ENCODE measurements around the gene PTPRT.

PTPRT gene

GRCh38 chr20:43096126-43096930 lies 93.4 kb downstream of the PTPRT start:
- no peak for DNase-seq

GRCh38 chr20:43095034-43095433 lies 94.7 kb downstream of the PTPRT start:
- DNase-seq = no peak

GRCh38 chr20:43092386-43093088 lies 97.2 kb downstream of the PTPRT start:
- DNase-seq = no peak

- DNase-seq = no peak
These were observed 121.2 kb downstream of the PTPRT start for GRCh38 chr20:43068482-43068881.

GRCh38 chr20:43066125-43066524 lies 123.6 kb downstream of the PTPRT start:
- DNase-seq = no peak

GRCh38 chr20:43065299-43065698 lies 124.4 kb downstream of the PTPRT start:
- DNase-seq = no peak

GRCh38 chr20:43058077-43058476 lies 131.6 kb downstream of the PTPRT start:
- DNase-seq = no peak

- DNase-seq = no peak
These were observed 132.4 kb downstream of the PTPRT start for GRCh38 chr20:43057317-43057716.

- no peak for DNase-seq
These were observed 134.4 kb downstream of the PTPRT start for GRCh38 chr20:43055181-43055884.

- no peak for DNase-seq
These were observed 137.2 kb downstream of the PTPRT start for GRCh38 chr20:43052532-43052931.

GRCh38 chr20:43046966-43047365 lies 142.7 kb downstream of the PTPRT start:
- DNase-seq = no peak

- DNase-seq = no peak
These were observed 145.8 kb downstream of the PTPRT start for GRCh38 chr20:43043887-43044286.

- no peak for DNase-seq
These were observed 149.3 kb downstream of the PTPRT start for GRCh38 chr20:43040427-43040826.

GRCh38 chr20:43037605-43038309 lies 151.9 kb downstream of the PTPRT start:
- no peak for DNase-seq

- DNase-seq = no peak
These were observed 154.6 kb downstream of the PTPRT start for GRCh38 chr20:43034981-43035724.

GRCh38 chr20:43032459-43032858 lies 157.2 kb downstream of the PTPRT start:
- no peak for DNase-seq

- DNase-seq = no peak
These were observed 160.5 kb downstream of the PTPRT start for GRCh38 chr20:43029176-43029575.

GRCh38 chr20:43028470-43028869 lies 161.2 kb downstream of the PTPRT start:
- no peak for DNase-seq

GRCh38 chr20:43023836-43024235 lies 165.9 kb downstream of the PTPRT start:
- no peak for DNase-seq

GRCh38 chr20:43022568-43022967 lies 167.1 kb downstream of the PTPRT start:
- DNase-seq = no peak

- no peak for DNase-seq
These were observed 167.6 kb downstream of the PTPRT start for GRCh38 chr20:43022081-43022480.
